Endothelial cell of umbilical vein (primary cell): ENCODE results near the gene PSMB7. TPM values are rescaled to one million over a fixed set of nuclear protein-coding genes. Genes with fewer than 3 reads are reported as not detected.

Experiments used
- BruUV-seq: library from RNA; stranded (reverse); fragments of 400-500 nt; replicated peaks from 2 replicates; lab custom pipeline; 2021; lab: Mats Ljungman, UMichigan
- CTCF ChIA-PET: fragments of 300-600, 350-600 bp; sonication (Branson Sonifier 250); formaldehyde crosslinking; loops from one replicate; lab custom pipeline; 2021; ENCODE audit warnings: antibody characterized with exemption, inconsistent platforms; lab: Charles Lee
- POLR2A ChIA-PET: fragments of 300-600, 350-600 bp; sonication (Branson Sonifier 250); formaldehyde crosslinking; loops from one replicate; lab custom pipeline; 2021; ENCODE audit warnings: antibody characterized with exemption, inconsistent platforms; lab: Charles Lee
- DNase-seq: peaks from one replicate; pipeline ENCODE4 v3.0.0-alpha.2; 2011; ENCODE audit warnings: low read depth, low spot score
- FAIRE-seq: peaks from 2 replicates; lab custom pipeline; 2011; peaks lifted over from hg19 to GRCh38; lab: Jason Lieb, UNC
- H2AFZ ChIP-seq: 2 replicates; pipeline ENCODE4 v1.6.0; 2012; ENCODE audit warnings: low read depth, low read length, control low read depth, inconsistent platforms
- H3K27ac ChIP-seq: 2 replicates; pipeline ENCODE4 v1.5.1; 2011; ENCODE audit warnings: low read depth, mild to moderate bottlenecking, control low read depth, low read length, moderate library complexity; ENCODE audit not compliant: insufficient read depth
- H3K27me3 ChIP-seq, 2 experiments: 2 replicates each; pipeline versions ENCODE4 v1.6.0 to v1.6.1; 2011; ENCODE audit warnings: low read length in 2 of 2, mixed read lengths in 1 of 2; ENCODE audit not compliant: control insufficient read depth in 2 of 2, insufficient read depth in 2 of 2
- H3K36me3 ChIP-seq, 2 experiments: 2 replicates in 1 of 2; 3 replicates in 1 of 2; pipeline ENCODE4 v1.5.1; 2011; ENCODE audit warnings: low read length in 2 of 2, mild to moderate bottlenecking in 1 of 2, moderate library complexity in 1 of 2; ENCODE audit not compliant: control insufficient read depth in 2 of 2, insufficient read depth in 2 of 2; ENCODE audit errors: extremely low read depth in 1 of 2
- H3K4me1 ChIP-seq: 3 replicates; pipeline ENCODE4 v1.5.1; 2011; ENCODE audit warnings: mild to moderate bottlenecking, low read length; ENCODE audit not compliant: control insufficient read depth, insufficient read depth; ENCODE audit errors: extremely low read depth
- H3K4me2 ChIP-seq: 2 replicates; pipeline ENCODE4 v1.6.1; 2011; ENCODE audit warnings: low read length, control low read depth, mixed read lengths; ENCODE audit not compliant: insufficient read depth
- H3K4me3 ChIP-seq, 3 experiments: fragments of 200-600 bp in 1 of 3; sonication (generic), shearing (Covaris generic) in 1 of 3; replicated peaks in 1 of 3; 2 replicates each; pipeline ENCODE4 v1.5.1; 2011 to 2016; ENCODE audit warnings: control low read depth in 3 of 3, low read length in 3 of 3, mild to moderate bottlenecking in 2 of 3, inconsistent platforms in 1 of 3, low read depth in 1 of 3, moderate library complexity in 1 of 3; ENCODE audit not compliant: insufficient read depth in 1 of 3
- H3K79me2 ChIP-seq: 2 replicates; pipeline ENCODE4 v1.6.0; 2012; ENCODE audit warnings: low read length, inconsistent platforms; ENCODE audit not compliant: control insufficient read depth, insufficient read depth
- H3K9ac ChIP-seq: replicated peaks from 2 replicates; pipeline ENCODE3; 2011; ENCODE audit warnings: low read length, control low read depth; ENCODE audit not compliant: insufficient read depth; ENCODE audit errors: extremely low read depth
- H3K9me1 ChIP-seq: replicated peaks from 3 replicates; pipeline ENCODE4 v1.6.0; 2011; ENCODE audit warnings: mild to moderate bottlenecking, low read length; ENCODE audit not compliant: control insufficient read depth, insufficient read depth; ENCODE audit errors: extremely low read depth
- H3K9me3 ChIP-seq: replicated peaks from 2 replicates; pipeline ENCODE4 v1.5.1; 2012; ENCODE audit warnings: low read length, inconsistent platforms; ENCODE audit not compliant: control insufficient read depth, insufficient read depth
- H4K20me1 ChIP-seq: replicated peaks from 2 replicates; pipeline ENCODE3; 2011; ENCODE audit warnings: mild to moderate bottlenecking, low read length; ENCODE audit not compliant: control insufficient read depth, insufficient read depth; ENCODE audit errors: extremely low read depth
- CTCF ChIP-seq, 2 donors: IDR thresholded peaks; 1 replicate in 1 of 2; 2 replicates in 1 of 2; pipeline ENCODE4 v1.5.1; 2011; ENCODE audit warnings: low read length in 2 of 2, mild to moderate bottlenecking in 2 of 2, moderate library complexity in 2 of 2, control low read depth in 1 of 2, inconsistent platforms in 1 of 2, low read depth in 1 of 2; ENCODE audit not compliant: insufficient read depth in 1 of 2; ENCODE audit errors: extremely low read depth in 1 of 2
- EZH2 ChIP-seq: IDR thresholded peaks from 2 replicates; pipeline ENCODE4 v1.6.1; 2012; ENCODE audit warnings: borderline replicate concordance, low read depth, mild to moderate bottlenecking, moderate library complexity, low read length, inconsistent platforms; ENCODE audit not compliant: severe bottlenecking
- FOS ChIP-seq: IDR thresholded peaks from 2 replicates; pipeline ENCODE4 v1.6.1; 2011; ENCODE audit warnings: mild to moderate bottlenecking, low read length, moderate library complexity, borderline replicate concordance; ENCODE audit not compliant: insufficient read depth
- GATA2 ChIP-seq: IDR thresholded peaks from 2 replicates; pipeline ENCODE4 v1.7.0; 2011; ENCODE audit warnings: low read depth, mild to moderate bottlenecking, moderate library complexity, mixed read lengths, low read length; ENCODE audit not compliant: insufficient read length, insufficient read depth
- JUN ChIP-seq: IDR thresholded peaks from 2 replicates; pipeline ENCODE4 v1.6.1; 2011; ENCODE audit warnings: borderline replicate concordance, low read depth; ENCODE audit not compliant: insufficient read length, insufficient read depth
- MYC ChIP-seq: IDR thresholded peaks from one replicate; pipeline ENCODE4 v1.6.1; 2011; ENCODE audit warnings: mild to moderate bottlenecking, low read depth, low read length
- POLR2A ChIP-seq: IDR thresholded peaks from 2 replicates; pipeline ENCODE4 v1.6.1; 2012; ENCODE audit warnings: low read depth, mild to moderate bottlenecking, control low read depth, low read length
- POLR2AphosphoS5 ChIP-seq: IDR thresholded peaks from 2 replicates; pipeline ENCODE4 v1.6.1; 2012; ENCODE audit warnings: low read depth, mild to moderate bottlenecking, control low read depth, low read length, moderate library complexity; ENCODE audit not compliant: insufficient read depth
- dilution Hi-C: fragments of 300-500 bp; cut with MboI; formaldehyde crosslinking; loops from one replicate; pipeline ENCODE4 v1.15.0; 2019; ENCODE audit warnings: low sequenced_read_pairs; ENCODE audit not compliant: extremely low pct_ligation_motif_present
- intact Hi-C: fragments of 100-400 bp; cut with micrococcal nuclease; formaldehyde crosslinking; loops from one replicate; pipeline ENCODE4 v1.10.0; 2022
- polyA plus RNA-seq, 4 experiments: library from polyadenylated mRNA; depleted of rRNA in 3 of 4; stranded (reverse) in 3 of 4; unstranded in 1 of 4; fragments of >200 nt; gene quantifications; 2 replicates each; pipeline versions ENCODE4 v1.2.1 to v1.2.3, GENCODE V29; 2011 to 2012; ENCODE audit warnings: missing spikeins in 1 of 4
- total RNA-seq: library from RNA; stranded (reverse); gene quantifications from 2 replicates; pipeline ENCODE4 v1.2.3, GENCODE V29; 2021
- TF ChIP-seq, protein P1 (sequence below): IDR thresholded peaks from 2 replicates; pipeline ENCODE4 v1.6.1; 2011; ENCODE audit not compliant: insufficient read depth, insufficient read length

The PSMB7 gene
- total and polyA plus RNA-seq, 2 donors (not counting 3 experiments of a cell fraction or from before 2014, with no cell fraction given), result 227 to 366 TPM

- intact Hi-C loops (no loop called here), dilution Hi-C loops (no loop called here)
- FAIRE-seq (no peak), DNase-seq (no peak)
- Histone ChIP-seq H3K9me1 (no peaks in the 10 kb centered on the region), H3K36me3 (peaks cover 6 to 23% of the 10 kb centered on the region in 2 experiments), H3K9me3 (no peaks in the 10 kb centered on the region), H3K27me3 (no peaks in the 10 kb centered on the region), H3K9ac (no peak overlapping the region), H3K27ac (no peak overlapping the region), H3K4me3 (no peak overlapping the region), H3K79me2 (peaks cover 72% of the 10 kb centered on the region), H4K20me1 (peaks cover 2% of the 10 kb centered on the region), H3K4me2 (no peak overlapping the region), H2AFZ (no peak overlapping the region), H3K4me1 (no peaks in the 10 kb centered on the region)
- TF ChIP-seq FOS, result no peak
- no TSS peak for BruUV-seq
- ChIA-PET CTCF (interaction anchor here (1.3 to 1.6 kb wide), 2 partner anchors 31 to 230 kb away, joined by 5 to 8 read pairs; no protein-coding TSS in a partner anchor), POLR2A (no interaction called here)
Observed at GRCh38 chr9:124356745-124357390, 58.4 kb downstream of the PSMB7 start.

- no peaks in the 10 kb centered on the region for H3K27me3 ChIP-seq
- H3K27ac ChIP-seq, result no peak overlapping the region
- no peaks in the 10 kb centered on the region for H3K4me1 ChIP-seq
- DNase-seq, result no peak
- TF ChIP-seq JUN, result no peak
- no peak for TF ChIP-seq MYC
- no peak for TF ChIP-seq POLR2A
- no peak for TF ChIP-seq EZH2
- TF ChIP-seq CTCF (IDR thresholded peaks at IDR 0.05; ENCODE audit: extremely low read depth in 1 of 2, insufficient read depth in 1 of 2, low read depth in 1 of 2, low read length in 2 of 2), result no peak
- TF ChIP-seq POLR2AphosphoS5, result no peak
- no peak for TF ChIP-seq FOS
- TF ChIP-seq GATA2, result no peak
- TF ChIP-seq, protein P1, sequence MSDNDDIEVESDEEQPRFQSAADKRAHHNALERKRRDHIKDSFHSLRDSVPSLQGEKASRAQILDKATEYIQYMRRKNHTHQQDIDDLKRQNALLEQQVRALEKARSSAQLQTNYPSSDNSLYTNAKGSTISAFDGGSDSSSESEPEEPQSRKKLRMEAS, result no peak
- no peak overlapping the region for H3K4me3 ChIP-seq
- POLR2A ChIA-PET, result interaction anchor here (0.6 kb wide), 1 partner anchor 13 kb away, joined by 9 read pairs; no protein-coding TSS in a partner anchor
- peaks cover 2% of the 10 kb centered on the region for H4K20me1 ChIP-seq
- BruUV-seq, result no TSS peak
- no peak for FAIRE-seq
- no peaks in the 10 kb centered on the region for H3K9me1 ChIP-seq
- CTCF ChIA-PET, result interaction anchor here (1.6 kb wide), 1 partner anchor 229 kb away, joined by 8 read pairs; no protein-coding TSS in a partner anchor
- peaks cover 7 to 23% of the 10 kb centered on the region in 2 experiments for H3K36me3 ChIP-seq
- intact Hi-C loops, result no loop called here
- dilution Hi-C loops, result no loop called here
- peaks cover 64% of the 10 kb centered on the region for H3K79me2 ChIP-seq
- H2AFZ ChIP-seq, result no peak overlapping the region
- H3K9ac ChIP-seq, result no peak overlapping the region
- no peaks in the 10 kb centered on the region for H3K9me3 ChIP-seq
- H3K4me2 ChIP-seq, result no peak overlapping the region
Observed at GRCh38 chr9:124355941-124356744, 59.1 kb downstream of the PSMB7 start.
